DMS53 (cell line): ENCODE data around the gene LGALS3BP.

Experiments used
- DNase-seq: peaks from one replicate; lab custom pipeline; 2025; lab: John Stamatoyannopoulos, UW

Gene LGALS3BP

GRCh38 chr17:78939615-78940014 lies 40.1 kb downstream of the LGALS3BP start:
- no peak for DNase-seq

GRCh38 chr17:78937561-78937960 lies 42.2 kb downstream of the LGALS3BP start:
- no peak for DNase-seq

GRCh38 chr17:78935419-78936323 lies 44.1 kb downstream of the LGALS3BP start:
- no peak for DNase-seq

- DNase-seq = no peak
Measured at GRCh38 chr17:78934681-78935418, 44.9 kb downstream of the LGALS3BP start.

GRCh38 chr17:78933959-78934568 lies 45.7 kb downstream of the LGALS3BP start:
- DNase-seq = peak; percentile 97

GRCh38 chr17:78933025-78933958 lies 46.4 kb downstream of the LGALS3BP start:
- peak; percentile 97 for DNase-seq

GRCh38 chr17:78929908-78930775 lies 49.6 kb downstream of the LGALS3BP start:
- DNase-seq = no peak

- DNase-seq = peak; percentile 50
Measured at GRCh38 chr17:78925662-78926555, 53.8 kb downstream of the LGALS3BP start.

GRCh38 chr17:78925234-78925633 lies 54.5 kb downstream of the LGALS3BP start, which contains the start of gene TIMP2:
Gene TIMP2 (minus strand): TSS chr17:78925387. CDS start chr17:78925088, 299 bp downstream.
- peak; percentile 90 for DNase-seq

GRCh38 chr17:78924481-78925151 lies 55.1 kb downstream of the LGALS3BP start:
- peak; percentile 65 for DNase-seq

GRCh38 chr17:78923660-78924453 lies 55.9 kb downstream of the LGALS3BP start:
- peak; percentile 71 for DNase-seq

GRCh38 chr17:78922816-78923498 lies 56.8 kb downstream of the LGALS3BP start:
- no peak for DNase-seq

- DNase-seq = no peak
Measured at GRCh38 chr17:78921437-78921971, 58.2 kb downstream of the LGALS3BP start.
